Activated CD8-positive, alpha-beta memory T cell treated with anti-CD3 and anti-CD28 coated beads, Interleukin-2, amount 50 U/mL, for 1 hour (primary cell): ENCODE measurements around the gene LILRA1.
"Not testable (repeated sequence)": the region's sequence is repeated elsewhere in the genome, so short reads cannot be mapped to it uniquely, and the experiment has no call there.

Source experiments
- DNase-seq: peaks from one replicate; pipeline ENCODE4 v3.0.0-alpha.2; 2020; ENCODE audit errors: extremely low read depth

Gene LILRA1

GRCh38 chr19:54577334-54577733 lies 16.1 kb upstream of the LILRA1 start:
- no peak for DNase-seq

GRCh38 chr19:54578268-54578667 lies 15.2 kb upstream of the LILRA1 start:
- DNase-seq: not testable (repeated sequence)

GRCh38 chr19:54586397-54586796 lies 7.0 kb upstream of the LILRA1 start:
- no peak for DNase-seq

GRCh38 chr19:54587026-54587425 lies 6.4 kb upstream of the LILRA1 start:
- DNase-seq: no peak

DNA sequence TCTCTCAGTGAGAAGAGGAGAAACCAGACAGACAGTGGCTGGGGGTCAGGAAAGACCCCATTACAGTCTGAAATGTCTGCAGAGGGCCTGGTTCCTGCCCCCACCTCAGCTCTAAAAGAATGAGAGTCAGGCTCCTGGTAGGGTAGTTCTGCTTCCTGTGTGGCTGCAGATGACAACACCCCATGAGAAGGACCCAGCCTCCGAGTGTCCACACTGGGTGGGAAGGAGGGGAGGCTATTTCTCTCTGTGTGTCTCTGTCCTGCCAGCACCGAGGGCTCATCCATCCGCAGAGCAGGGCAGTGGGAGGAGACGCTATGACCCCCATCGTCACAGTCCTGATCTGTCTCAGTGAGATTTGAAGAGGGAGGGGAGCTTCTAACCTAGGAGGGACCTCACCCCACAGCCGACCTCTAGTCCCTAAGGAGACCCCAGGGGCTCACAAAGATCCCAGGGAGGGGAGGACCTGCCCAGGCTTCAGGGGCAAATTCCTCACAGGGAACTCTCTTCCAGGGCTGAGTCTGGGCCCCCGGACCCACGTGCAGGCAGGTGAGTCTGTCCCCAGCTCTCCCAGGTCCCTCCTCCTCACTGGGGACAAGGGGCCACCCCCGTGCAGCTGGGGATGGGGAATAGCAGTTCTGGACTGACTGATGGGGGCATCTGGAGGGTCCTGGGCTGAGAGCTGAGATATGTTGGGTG lies 647 bp downstream of the LILRA1 start:
- not testable (repeated sequence) for DNase-seq

DNA sequence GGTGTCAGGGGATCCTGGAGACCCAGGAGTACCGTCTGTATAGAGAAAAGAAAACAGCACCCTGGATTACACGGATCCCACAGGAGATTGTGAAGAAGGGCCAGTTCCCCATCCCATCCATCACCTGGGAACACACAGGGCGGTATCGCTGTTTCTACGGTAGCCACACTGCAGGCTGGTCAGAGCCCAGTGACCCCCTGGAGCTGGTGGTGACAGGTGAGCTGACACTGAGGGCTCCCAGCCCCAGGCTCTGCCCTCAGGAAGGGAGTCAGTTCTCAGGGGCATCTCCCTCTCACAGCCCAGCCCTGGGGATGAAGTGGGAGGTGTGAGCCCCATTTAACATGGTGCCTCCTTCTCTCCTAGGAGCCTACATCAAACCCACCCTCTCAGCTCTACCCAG lies 1.3 kb downstream of the LILRA1 start:
- DNase-seq: no peak

DNA sequence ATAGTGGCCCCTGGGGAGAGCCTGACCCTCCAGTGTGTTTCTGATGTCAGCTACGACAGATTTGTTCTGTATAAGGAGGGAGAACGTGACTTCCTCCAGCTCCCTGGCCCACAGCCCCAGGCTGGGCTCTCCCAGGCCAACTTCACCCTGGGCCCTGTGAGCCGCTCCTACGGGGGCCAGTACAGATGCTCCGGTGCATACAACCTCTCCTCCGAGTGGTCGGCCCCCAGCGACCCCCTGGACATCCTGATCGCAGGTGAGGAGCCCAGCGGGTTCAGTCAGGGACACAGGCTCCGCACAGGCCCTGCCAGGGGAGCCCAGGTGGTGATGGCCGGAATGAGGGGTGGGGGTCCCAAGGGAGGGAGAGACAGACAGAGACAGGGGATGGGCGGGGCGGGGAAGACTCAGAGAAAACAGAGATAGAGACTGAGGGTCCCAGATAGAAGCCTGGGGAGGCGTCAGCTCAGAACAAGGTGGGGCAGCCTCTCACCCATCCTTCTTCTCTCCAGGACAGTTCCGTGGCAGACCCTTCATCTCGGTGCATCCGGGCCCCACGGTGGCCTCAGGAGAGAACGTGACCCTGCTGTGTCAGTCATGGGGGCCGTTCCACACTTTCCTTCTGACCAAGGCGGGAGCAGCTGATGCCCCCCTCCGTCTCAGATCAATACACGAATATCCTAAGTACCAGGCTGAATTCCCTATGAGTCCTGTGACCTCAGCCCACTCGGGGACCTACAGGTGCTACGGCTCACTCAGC lies 2.4 kb downstream of the LILRA1 start:
- DNase-seq: not testable (repeated sequence)

- no peak for DNase-seq
Observed at GRCh38 chr19:54600212-54600611, 6.8 kb downstream of the LILRA1 start.

- DNase-seq: no peak
Observed at GRCh38 chr19:54606230-54606629, 12.8 kb downstream of the LILRA1 start.

GRCh38 chr19:54606891-54607784 lies 13.7 kb downstream of the LILRA1 start:
- no peak for DNase-seq

GRCh38 chr19:54607785-54608150 lies 14.3 kb downstream of the LILRA1 start:
- no peak for DNase-seq

DNA sequence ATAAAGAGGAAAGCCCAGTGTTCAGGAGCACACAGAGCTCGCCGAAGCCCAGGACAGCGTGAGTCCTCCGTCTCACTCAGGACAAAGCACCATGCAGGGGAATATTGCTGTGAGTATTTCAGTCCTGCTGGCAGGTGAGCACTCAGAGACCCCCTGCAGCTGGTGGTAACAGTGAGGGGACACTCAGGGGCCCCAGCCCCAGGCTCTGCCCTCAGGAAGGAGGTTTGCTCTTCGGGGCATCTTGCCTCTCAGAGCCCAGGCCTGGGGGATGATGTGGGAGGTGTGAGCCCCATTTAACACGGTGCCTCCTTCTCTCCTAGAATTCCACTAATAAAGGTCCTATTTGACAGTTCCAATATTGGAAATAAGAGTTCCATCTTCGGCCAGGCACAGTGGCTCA lies 14.8 kb downstream of the LILRA1 start:
- no peak for DNase-seq

- DNase-seq: no peak
Observed at GRCh38 chr19:54608792-54609191, 15.4 kb downstream of the LILRA1 start.

GRCh38 chr19:54609356-54609791 lies 15.9 kb downstream of the LILRA1 start:
- DNase-seq: no peak

- no peak for DNase-seq
Observed at GRCh38 chr19:54612428-54612827, 19.0 kb downstream of the LILRA1 start.

DNA sequence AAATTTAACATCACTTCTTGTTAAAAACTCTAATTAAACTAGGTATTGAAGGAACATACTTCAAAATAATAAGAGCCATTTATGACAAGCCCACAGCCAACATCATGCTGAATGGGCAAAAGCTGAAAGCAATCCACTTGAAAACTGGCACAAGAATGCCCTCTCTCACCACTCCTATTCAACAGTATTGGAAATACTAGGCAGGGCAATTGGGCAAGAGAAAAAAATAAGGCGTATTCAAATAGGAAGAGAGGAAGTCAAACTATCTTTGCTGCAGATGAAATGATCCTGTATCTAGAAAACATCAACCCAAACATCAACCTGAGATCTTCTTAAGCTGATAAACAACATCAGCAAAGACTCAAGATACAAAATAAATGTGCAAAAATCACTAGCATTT lies 21.3 kb downstream of the LILRA1 start:
- DNase-seq: no peak

- no peak for DNase-seq
Observed at GRCh38 chr19:54616057-54616456, 22.6 kb downstream of the LILRA1 start.

DNA sequence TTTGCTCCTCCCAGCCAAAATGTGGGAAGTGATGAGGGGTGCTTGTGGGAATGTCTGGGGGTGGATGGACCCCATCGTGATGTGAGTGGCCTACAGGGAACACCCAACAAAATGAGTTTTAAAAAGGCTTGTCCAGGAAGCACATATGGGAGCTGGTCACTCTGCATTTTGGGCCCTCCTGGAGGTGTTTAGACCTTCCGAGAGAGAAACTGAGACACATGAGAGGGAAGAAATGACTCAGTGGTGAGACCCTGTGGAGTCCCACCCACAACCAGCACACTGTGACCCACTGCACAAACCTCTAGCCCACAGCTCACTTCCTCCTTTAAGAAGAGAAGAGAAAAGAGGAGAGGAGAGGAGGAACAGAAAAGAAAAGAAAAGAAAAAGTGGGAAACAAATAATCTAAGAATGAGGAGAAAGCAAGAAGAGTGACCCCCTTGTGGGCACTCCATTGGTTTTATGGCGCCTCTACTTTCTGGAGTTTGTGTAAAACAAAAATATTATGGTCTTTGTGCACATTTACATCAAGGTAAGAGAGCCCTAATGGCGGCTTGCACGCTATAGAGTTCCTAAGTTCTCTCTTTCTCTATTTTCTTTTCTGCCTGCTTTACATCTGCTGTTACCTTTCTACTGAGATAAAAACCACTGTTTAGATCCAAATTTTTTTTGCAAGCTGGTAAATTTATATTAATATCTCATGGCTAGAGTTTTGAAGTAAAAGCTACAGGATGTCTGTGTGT lies 23.6 kb downstream of the LILRA1 start:
- no peak for DNase-seq

DNA sequence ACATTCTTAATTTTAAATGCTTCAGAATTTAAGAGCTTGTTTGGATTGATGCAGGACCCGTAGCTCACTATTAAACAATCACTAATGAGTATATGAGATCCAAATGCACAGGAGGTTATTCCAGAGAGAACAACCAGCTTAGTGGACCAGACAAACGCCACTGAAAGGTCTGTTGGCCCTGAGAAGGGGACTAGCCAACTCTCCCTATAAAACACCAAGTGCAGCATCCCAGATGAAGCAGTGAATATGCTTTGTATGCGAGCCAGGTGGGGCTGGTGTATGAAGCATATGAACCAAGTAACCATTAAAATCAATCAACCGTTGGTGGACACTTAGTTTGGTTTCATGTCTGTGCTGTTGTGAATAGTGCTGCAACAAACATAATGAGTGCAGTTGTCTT lies 27.0 kb downstream of the LILRA1 start:
- no peak for DNase-seq

DNA sequence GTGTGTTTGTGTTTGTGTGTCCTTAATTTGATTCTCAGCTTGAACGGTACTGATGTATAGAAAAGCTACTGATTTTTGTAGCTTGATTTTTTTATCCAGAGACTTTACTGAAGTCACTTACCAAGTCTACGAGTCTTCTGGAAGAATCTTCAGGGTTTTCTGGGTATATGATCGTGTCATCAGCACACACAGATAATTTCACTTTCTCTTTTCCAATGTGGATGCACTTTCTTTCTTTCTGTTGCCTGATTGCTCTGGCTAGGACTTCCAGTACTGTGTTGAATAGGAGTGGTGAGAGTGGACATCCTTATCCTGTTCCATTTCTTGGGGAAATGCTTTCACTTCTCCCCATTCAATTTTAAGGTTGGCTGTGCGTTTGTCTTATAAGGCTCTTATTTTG lies 29.0 kb downstream of the LILRA1 start:
- DNase-seq: no peak

- DNase-seq: not testable (repeated sequence)
Observed at GRCh38 chr19:54624234-54624633, 30.8 kb downstream of the LILRA1 start.
